HG03025 (cell line): ENCODE measurements around the gene CLCNKA.
"Not testable (repeated sequence)": the region's sequence is repeated elsewhere in the genome, so short reads cannot be mapped to it uniquely, and the experiment has no call there.

Experiments
- ATAC-seq: cut with Tn5 transposase; IDR thresholded peaks from one replicate; pipeline ENCODE4 v1.9.1; 2021; ENCODE audit warnings: mild to moderate bottlenecking, moderate library complexity; ENCODE audit not compliant: unreplicated experiment, low FRiP score

Gene CLCNKA

GRCh38 chr1:16057314-16057915, 35.6 kb downstream of the CLCNKA start:
- ATAC-seq, result not testable (repeated sequence)

- not testable (repeated sequence) for ATAC-seq
Measured at GRCh38 chr1:16058394-16059120, 36.7 kb downstream of the CLCNKA start.

- no peak for ATAC-seq
Measured at GRCh38 chr1:16061266-16061665, 39.4 kb downstream of the CLCNKA start.

- ATAC-seq, result not testable (repeated sequence)
Measured at GRCh38 chr1:16061989-16062686, 40.3 kb downstream of the CLCNKA start.

GRCh38 chr1:16062687-16063075, 40.8 kb downstream of the CLCNKA start:
- not testable (repeated sequence) for ATAC-seq

- no peak for ATAC-seq
Measured at GRCh38 chr1:16063226-16063829, 41.5 kb downstream of the CLCNKA start.

- no peak for ATAC-seq
Measured at GRCh38 chr1:16063921-16064320, 42.1 kb downstream of the CLCNKA start.

- ATAC-seq, result no peak
Measured at GRCh38 chr1:16064536-16065268, 42.9 kb downstream of the CLCNKA start.

GRCh38 chr1:16065269-16065576, 43.4 kb downstream of the CLCNKA start:
- ATAC-seq, result no peak

- ATAC-seq, result no peak
Measured at GRCh38 chr1:16066245-16066644, 44.4 kb downstream of the CLCNKA start.

GRCh38 chr1:16067127-16067768, 45.4 kb downstream of the CLCNKA start:
- ATAC-seq, result no peak

- no peak for ATAC-seq
Measured at GRCh38 chr1:16067933-16068332, 46.1 kb downstream of the CLCNKA start.

- ATAC-seq, result no peak
Measured at GRCh38 chr1:16068356-16069270, 46.8 kb downstream of the CLCNKA start.

GRCh38 chr1:16070640-16071355, 49.0 kb downstream of the CLCNKA start:
- no peak for ATAC-seq

- no peak for ATAC-seq
Measured at GRCh38 chr1:16071614-16072013, 49.8 kb downstream of the CLCNKA start.

GRCh38 chr1:16072095-16072494, 50.3 kb downstream of the CLCNKA start:
- ATAC-seq, result no peak

- ATAC-seq, result no peak
Measured at GRCh38 chr1:16072616-16073484, 51.0 kb downstream of the CLCNKA start.
